AG09319 (cell line): Measurements from ENCODE around the gene PDZD2.
"Not testable (repeated sequence)": the region's sequence is repeated elsewhere in the genome, so short reads cannot be mapped to it uniquely, and the experiment has no call there.

Experiments used
- DNase-seq: peaks from one replicate; pipeline ENCODE4 v3.0.0-alpha.2; 2010; ENCODE audit warnings: low read depth; ENCODE audit errors: extremely low read depth
- CTCF ChIP-seq: IDR thresholded peaks from 2 replicates; pipeline ENCODE4 v1.5.1; 2011; ENCODE audit warnings: low read depth, mild to moderate bottlenecking, inconsistent platforms, low read length, moderate library complexity

The PDZD2 gene

GRCh38 chr5:31966936-31967335 lies 328.0 kb downstream of the PDZD2 start:
- DNase-seq, result no peak
- no peak for TF ChIP-seq CTCF

- TF ChIP-seq CTCF, result no peak
- DNase-seq, result no peak
Observed at GRCh38 chr5:31967461-31967860, 328.5 kb downstream of the PDZD2 start.

- TF ChIP-seq CTCF, result no peak
- DNase-seq, result no peak
Observed at GRCh38 chr5:31972558-31972957, 333.6 kb downstream of the PDZD2 start.

- DNase-seq, result not testable (repeated sequence)
Observed at GRCh38 chr5:31975189-31975612, 336.3 kb downstream of the PDZD2 start.

- TF ChIP-seq CTCF, result no peak
- no peak for DNase-seq
Observed at GRCh38 chr5:31976169-31976568, 337.2 kb downstream of the PDZD2 start.

- no peak for TF ChIP-seq CTCF
- DNase-seq, result no peak
Observed at GRCh38 chr5:31981361-31981945, 342.5 kb downstream of the PDZD2 start.

GRCh38 chr5:31982027-31982426 lies 343.1 kb downstream of the PDZD2 start:
- TF ChIP-seq CTCF, result no peak

GRCh38 chr5:31982621-31983020 lies 343.7 kb downstream of the PDZD2 start:
- TF ChIP-seq CTCF, result no peak
- DNase-seq, result no peak

More at GRCh38 chr5:31982027-31982426, 343.1 kb downstream of the PDZD2 start:
- no peak for DNase-seq
